ES-I3 (cell line): ENCODE data around the gene MLH3.
A peak's percentile ranks its signal among the peaks of the same experiment; 100 is the strongest.
"Not testable (repeated sequence)": the region's sequence is repeated elsewhere in the genome, so short reads cannot be mapped to it uniquely, and the experiment has no call there.

ENCODE experiments used
- H3K36me3 ChIP-seq: 2 replicates; pipeline ENCODE4 v1.6.1; 2013; ENCODE audit warnings: mild to moderate bottlenecking, low read length, control low read depth, moderate library complexity; ENCODE audit not compliant: insufficient read depth
- H3K4me1 ChIP-seq: 2 replicates; pipeline ENCODE4 v1.6.1; 2013; ENCODE audit warnings: mild to moderate bottlenecking, control low read depth, low read length; ENCODE audit not compliant: insufficient read depth
- H3K9ac ChIP-seq: 2 replicates; pipeline ENCODE4 v1.6.1; 2013; ENCODE audit warnings: low read depth, mild to moderate bottlenecking, low read length, moderate library complexity
- H3K9me3 ChIP-seq: 2 replicates; pipeline ENCODE4 v1.6.1; 2013; ENCODE audit warnings: mild to moderate bottlenecking, low read length, moderate library complexity; ENCODE audit not compliant: control insufficient read depth, insufficient read depth

Gene MLH3

DNA sequence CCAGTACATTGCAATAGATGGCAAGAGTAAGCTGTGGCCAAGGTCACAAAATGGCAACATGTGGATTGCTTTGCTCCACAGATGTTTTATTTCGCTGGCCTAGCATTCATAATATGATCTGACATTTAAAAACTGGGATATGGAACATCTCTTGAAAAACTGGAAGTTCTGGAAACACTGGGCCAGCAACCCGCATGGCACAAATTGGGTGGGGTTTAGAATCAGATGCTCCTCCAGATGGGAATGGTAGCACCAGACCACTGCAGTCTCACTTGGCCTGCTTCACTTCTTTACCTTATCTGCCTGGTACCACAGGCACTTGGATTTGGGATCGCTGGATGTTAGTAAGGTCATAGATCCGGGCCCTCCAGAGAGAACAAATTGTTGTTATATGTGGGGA lies 28.3 kb upstream of the MLH3 start:
- Histone ChIP-seq H3K4me1 (no peaks in the 10 kb centered on the region), H3K36me3 (peaks cover 8% of the 10 kb centered on the region), H3K9me3 (no peaks in the 10 kb centered on the region), H3K9ac (no peak overlapping the region)

DNA sequence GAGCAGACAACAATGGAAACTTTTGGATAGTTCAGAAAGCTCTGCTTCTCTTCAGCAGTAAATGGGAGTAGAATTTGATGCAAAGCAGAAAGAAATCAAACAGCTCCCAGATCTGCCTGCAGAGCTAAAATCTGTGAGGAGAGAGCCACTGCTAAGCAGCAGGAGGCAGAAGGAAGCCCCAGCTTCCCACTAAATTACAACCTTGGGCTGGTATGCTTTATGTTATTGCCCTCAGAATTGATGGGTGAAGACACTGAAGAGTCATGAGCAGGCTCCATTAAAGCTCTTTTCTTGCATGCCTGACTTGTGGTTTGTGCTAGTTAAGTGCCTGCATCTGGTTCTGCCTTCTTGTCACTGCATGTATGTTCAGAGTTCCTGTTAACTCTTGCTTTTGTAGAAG lies 26.5 kb upstream of the MLH3 start:
- H3K4me1 ChIP-seq = no peaks in the 10 kb centered on the region
- H3K9ac ChIP-seq = no peak overlapping the region
- H3K36me3 ChIP-seq = peaks cover 4% of the 10 kb centered on the region
- H3K9me3 ChIP-seq = no peaks in the 10 kb centered on the region

DNA sequence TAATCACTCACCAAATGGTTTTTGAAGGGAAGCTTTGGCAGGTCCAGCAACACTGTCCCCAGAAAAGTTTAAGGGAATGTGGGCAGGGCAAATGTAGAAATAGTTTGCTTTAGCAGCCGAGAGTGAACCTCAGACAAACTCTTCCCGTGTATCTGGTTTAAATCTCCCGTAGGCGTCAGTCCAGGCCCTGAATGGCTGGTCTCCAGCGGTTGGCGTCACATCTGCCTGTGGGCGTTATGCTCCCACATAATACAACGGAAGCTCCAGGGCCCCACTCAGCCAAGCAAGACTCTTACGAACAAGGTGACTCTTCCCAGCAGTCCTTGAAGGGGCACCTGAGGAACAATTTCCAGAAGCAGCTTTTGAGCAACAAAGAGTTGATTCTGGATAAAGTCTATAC lies 19.1 kb upstream of the MLH3 start:
- Histone ChIP-seq H3K4me1 (0 out of 2 replicates have a peak, but pooled peaks cover 4% of the 10 kb centered on the region), H3K9me3 (no peaks in the 10 kb centered on the region), H3K9ac (peak overlapping the region; percentile 95; the same call in 1 of the 2 replicates), H3K36me3 (no peaks in the 10 kb centered on the region)

DNA sequence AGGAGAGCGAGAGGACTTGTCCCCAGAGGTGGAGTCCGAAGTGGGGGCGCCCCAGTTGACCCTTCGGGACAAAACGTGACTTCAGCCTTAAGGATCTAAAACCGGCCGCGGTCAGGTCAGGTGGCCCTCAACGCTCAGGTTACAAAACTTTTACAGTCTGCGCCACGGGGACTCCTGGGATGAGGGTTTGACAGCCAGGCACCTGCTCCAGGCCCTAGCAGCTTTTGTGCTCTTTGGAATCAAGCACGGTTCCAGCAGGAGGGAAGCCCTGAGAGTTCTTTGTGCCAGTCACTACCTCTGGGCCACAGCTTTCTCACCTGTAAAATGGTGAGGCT lies 18.5 kb upstream of the MLH3 start:
- Histone ChIP-seq H3K9ac (peak overlapping the region; percentile 95), H3K36me3 (no peaks in the 10 kb centered on the region), H3K9me3 (no peaks in the 10 kb centered on the region), H3K4me1 (0 out of 2 replicates have a peak, but pooled peaks cover 4% of the 10 kb centered on the region)

DNA sequence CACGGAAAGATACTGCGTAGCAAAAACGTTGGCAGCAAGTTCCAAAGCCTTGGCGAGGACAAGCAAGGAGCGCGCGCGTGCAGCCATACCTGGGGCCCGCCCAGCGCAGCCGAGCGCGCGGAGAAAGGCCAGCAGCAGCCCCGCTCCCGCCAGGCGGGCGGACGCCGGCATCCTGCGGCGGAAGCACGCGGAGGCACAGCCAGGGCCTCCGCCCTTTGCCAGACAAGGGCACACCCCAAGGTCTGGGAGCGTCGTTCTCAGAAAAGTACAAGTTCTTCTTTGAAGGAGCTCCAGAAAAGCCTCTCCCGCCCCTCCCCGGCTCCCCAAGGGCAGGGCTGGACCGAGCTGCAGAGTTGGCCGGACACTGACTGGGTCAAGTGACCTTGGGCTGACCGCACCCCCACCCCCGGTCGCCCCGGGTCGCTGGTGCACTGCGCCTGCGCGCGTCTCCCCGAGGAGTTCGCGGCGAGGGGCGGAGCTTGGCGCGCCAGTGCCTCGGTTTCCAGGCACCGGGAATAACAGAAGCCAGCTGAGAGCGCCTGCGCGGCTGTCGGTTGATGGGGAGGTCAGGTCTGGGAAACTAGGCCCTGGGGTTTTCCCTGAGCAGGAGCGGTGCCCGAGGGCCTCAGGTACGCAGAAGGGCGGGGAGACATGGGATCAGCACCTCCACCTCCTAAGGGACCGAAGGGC lies 18.0 kb upstream of the MLH3 start, which contains the start of gene ZC2HC1C:
TSS of gene ZC2HC1C (plus strand) at position 521 of the 690 bp plus-strand sequence. CDS start 933 bp downstream, outside the sequence.
- no peaks in the 10 kb centered on the region for H3K9me3 ChIP-seq
- no peaks in the 10 kb centered on the region for H3K36me3 ChIP-seq
- H3K9ac ChIP-seq = peak within 1 kb of the TSS; percentile 95
- H3K4me1 ChIP-seq = 0 out of 2 replicates have a peak, but pooled peaks cover 4% of the 10 kb centered on the region

DNA sequence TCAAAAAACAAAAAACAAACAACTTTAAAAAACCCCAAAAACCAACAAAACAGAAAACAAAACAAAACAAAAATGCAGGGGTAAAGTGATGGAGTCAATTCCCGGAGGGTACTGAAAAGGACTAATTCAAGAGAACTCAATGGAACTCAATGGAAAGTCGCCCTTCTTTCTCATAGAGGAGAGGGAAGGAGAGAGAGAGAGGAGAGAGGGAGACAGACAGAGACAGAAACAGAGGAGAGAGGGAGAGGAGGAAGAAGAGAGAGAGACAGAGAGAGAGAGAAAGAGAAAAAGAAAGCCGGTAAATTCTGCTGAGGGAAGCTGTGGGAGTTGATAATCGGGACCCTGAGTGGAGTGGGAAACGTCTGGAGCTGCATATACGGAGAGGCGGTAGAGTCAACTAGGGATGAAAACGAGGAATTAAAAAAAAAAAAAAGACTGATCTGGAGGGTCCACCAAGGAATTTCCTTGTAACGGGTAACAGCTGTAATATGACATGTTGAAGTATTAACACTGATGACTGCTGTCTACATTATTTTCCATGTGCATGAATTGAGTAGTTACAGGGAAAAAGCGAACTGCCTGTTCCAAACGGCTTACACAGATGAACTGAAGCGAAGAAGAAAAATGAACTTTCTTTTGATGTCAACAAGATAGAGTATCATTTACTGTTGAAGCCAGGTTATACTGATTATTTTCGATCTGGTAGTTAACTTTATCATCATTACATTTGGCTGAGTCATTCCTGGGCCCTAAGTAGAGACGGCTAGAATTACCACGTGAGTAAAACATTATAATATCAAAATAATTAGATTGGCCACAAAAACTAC lies 17.2 kb upstream of the MLH3 start:
- Histone ChIP-seq H3K9me3 (no peaks in the 10 kb centered on the region), H3K4me1 (0 out of 2 replicates have a peak, but pooled peaks cover 4% of the 10 kb centered on the region), H3K9ac (peak overlapping the region; percentile 95), H3K36me3 (no peaks in the 10 kb centered on the region)

DNA sequence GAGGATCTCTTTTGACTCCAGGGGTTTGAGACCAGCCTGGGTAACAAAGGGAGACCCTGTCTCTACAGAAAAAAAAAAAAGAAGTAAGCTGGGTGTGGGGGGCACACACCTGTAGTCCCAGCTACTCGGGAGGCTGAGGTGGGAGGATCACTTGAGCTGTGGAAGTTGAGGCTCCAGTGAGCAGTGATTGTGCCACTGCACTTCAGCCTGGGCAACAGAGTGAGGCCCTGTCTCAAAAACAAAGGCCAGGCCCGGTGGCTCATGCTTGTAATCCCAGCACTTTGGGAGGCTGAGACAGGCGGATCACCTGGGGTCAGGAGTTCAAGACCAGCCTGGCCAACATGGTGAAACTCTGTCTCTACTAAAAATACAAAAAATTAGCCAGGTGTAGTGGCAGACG lies 16.5 kb upstream of the MLH3 start:
- not testable (repeated sequence) for H3K9ac ChIP-seq, H3K9me3 ChIP-seq, H3K36me3 ChIP-seq, H3K4me1 ChIP-seq

DNA sequence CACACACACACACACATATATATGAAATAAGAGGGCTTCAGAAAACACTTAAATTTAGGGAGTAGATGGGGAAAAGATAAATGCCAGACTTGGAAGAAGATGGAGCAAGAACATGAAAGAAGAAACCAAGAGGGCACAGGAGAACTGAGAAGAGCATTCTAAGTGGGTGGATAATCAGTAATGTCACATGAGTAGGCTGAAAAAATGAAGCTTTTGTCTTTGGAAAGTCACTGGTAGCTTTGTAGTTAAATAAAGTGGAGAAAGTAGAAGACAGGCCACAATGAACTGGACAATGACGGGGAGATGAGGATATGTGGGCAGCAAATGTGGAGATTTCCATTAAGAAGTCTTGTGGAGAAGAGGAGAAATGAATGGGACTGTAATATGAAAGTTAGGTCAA lies 15.9 kb upstream of the MLH3 start:
- Histone ChIP-seq H3K9me3 (no peaks in the 10 kb centered on the region), H3K9ac (no peak overlapping the region), H3K36me3 (no peaks in the 10 kb centered on the region), H3K4me1 (0 out of 2 replicates have a peak, but pooled peaks cover 4% of the 10 kb centered on the region)

DNA sequence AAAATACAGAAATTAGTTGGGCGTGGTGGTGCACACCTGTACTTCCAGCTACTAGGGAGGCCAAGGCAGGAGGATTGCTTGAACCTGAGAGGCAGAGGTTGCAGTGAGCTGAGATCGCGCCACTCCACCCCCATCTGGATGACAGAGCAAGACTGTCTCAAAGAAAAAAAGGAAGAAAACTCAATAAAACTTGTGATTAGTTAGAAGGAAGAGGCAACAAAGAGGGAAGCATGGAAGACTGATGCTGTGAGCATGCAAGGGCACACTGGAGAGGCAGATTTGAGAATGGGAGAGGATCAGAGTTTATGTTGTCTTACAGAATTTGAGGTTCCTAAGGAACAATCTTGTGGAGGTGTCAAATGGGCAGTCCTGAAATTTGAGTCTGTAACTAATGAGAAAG lies 15.4 kb upstream of the MLH3 start:
- H3K4me1 ChIP-seq = 0 out of 2 replicates have a peak, but pooled peaks cover 4% of the 10 kb centered on the region
- no peaks in the 10 kb centered on the region for H3K9me3 ChIP-seq
- H3K36me3 ChIP-seq = no peaks in the 10 kb centered on the region
- no peak overlapping the region for H3K9ac ChIP-seq

DNA sequence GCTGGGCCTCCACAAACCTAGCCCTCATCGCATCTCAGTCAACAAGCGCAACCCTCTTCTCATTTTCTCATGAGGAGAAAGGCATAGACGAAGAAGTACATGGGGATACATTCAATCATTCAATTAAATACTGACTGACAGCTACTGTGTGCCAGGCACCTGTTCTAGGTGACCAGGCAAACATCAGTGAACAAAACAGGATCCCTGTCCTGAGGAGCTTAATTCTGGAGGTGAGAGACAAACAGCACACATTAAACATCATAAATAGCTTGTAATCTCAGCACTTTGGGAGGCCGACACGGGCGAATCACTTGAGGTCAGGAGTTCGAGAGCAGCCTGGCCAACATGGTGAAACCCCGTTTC lies 12.9 kb upstream of the MLH3 start:
- H3K9me3 ChIP-seq = peaks cover 3% of the 10 kb centered on the region; the same call in 1 of the 2 replicates
- no peaks in the 10 kb centered on the region for H3K36me3 ChIP-seq
- peak overlapping the region; percentile 69; the same call in 1 of the 2 replicates for H3K9ac ChIP-seq
- H3K4me1 ChIP-seq = no peaks in the 10 kb centered on the region

DNA sequence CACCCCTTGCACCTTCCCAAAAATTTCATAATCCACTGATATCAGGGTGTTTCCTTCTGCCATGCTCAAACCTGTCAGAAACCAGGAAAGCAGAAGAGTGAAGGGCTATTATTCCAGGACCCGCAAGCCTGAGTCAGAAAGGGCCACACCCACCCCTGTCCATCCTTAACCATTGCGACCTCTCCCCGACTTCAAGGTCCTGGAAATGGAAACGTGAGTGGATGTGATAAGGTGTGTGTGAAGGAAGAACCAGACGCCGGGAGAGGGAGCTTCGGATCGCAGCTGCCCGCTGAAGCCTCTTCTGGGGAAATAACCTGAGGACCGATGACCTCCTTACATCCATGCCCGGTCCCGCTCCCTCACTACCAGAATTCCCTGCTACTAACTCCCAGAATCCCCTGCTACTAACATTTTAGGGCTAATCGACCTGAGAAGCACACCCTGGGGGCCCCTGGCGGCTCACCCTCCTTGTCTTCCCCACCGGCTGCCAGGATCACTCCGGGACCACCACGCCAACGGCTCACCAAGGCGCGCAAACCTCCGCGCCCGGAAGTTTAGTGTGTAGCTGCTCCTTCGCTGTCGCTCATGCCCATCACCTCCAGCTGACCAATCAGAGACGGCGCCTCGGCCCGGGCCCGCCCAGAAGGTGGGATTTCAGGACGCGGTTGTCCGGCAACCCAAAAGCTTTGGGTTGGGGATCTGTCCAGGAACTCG lies 12.4 kb upstream of the MLH3 start, which contains the start of gene ACYP1:
TSS of gene ACYP1 (minus strand) at position 534 of the 714 bp plus-strand sequence. CDS start at position 63, 471 bp downstream.
- Histone ChIP-seq H3K9me3 (peaks cover 3% of the 10 kb centered on the region; the same call in 1 of the 2 replicates), H3K36me3 (no peaks in the 10 kb centered on the region), H3K4me1 (no peaks in the 10 kb centered on the region), H3K9ac (peak within 1 kb of the TSS; percentile 69)

DNA sequence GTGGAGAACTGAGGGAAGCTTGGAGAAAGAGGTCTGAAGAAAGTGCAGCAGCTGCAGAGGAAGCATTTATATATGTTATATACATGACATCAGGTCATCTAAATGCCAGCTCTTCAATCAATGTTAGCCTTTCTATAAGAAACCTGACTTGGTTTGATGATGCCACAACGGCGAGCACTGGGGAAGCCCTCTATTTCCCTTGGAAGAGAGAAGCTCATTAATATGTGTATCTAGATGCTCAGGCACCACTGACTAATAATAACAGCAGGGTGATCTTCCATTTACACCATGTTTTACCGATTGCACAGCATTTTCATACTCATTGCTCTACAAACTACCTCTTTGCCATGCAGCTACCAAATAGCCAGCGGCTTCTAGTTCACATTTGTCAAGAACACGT lies 11.7 kb upstream of the MLH3 start:
- peaks cover 3% of the 10 kb centered on the region; the same call in 1 of the 2 replicates for H3K9me3 ChIP-seq
- H3K9ac ChIP-seq = peak overlapping the region; percentile 69
- H3K4me1 ChIP-seq = no peaks in the 10 kb centered on the region
- no peaks in the 10 kb centered on the region for H3K36me3 ChIP-seq

DNA sequence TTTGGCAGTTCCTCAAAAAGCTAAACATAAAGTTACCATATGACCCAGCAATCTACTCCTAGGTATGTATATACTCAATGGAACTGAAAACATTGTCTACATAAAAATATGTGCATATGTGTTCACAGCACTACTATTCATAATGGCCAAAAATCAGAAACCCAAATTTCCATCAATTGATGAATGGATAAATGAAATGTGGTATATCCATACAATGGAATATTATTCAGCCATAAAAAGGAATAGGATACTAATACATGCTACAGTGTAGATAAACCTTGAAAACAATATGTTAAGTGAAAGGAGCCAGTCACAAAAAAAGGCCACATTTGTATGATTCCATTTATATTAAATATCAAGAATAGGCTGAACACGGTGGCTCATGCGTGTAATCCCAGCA lies 9.2 kb upstream of the MLH3 start:
- no peaks in the 10 kb centered on the region for H3K4me1 ChIP-seq
- H3K9ac ChIP-seq = no peak overlapping the region
- H3K9me3 ChIP-seq = peaks cover 3% of the 10 kb centered on the region; the same call in 1 of the 2 replicates

DNA sequence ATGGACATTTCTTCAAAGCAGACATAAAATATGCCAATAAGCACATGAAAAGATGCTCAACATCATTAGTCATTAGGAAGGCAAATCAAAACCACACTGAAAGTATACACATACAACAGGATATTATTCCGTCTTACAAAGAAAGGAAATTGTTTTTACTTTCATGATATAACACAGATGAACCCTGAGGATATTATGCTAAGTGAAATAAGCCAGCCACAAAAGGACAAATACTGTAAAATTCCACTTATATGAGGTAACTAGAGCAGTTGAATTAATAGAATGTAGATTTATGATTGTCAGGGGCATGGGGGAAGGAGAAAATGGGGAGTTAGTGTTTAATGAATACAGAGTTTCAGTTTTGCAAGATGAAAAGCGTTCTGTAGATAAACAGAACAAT lies 8.4 kb upstream of the MLH3 start:
- Histone ChIP-seq H3K9me3 (peaks cover 3% of the 10 kb centered on the region; the same call in 1 of the 2 replicates), H3K36me3 (no peaks in the 10 kb centered on the region), H3K9ac (no peak overlapping the region), H3K4me1 (no peaks in the 10 kb centered on the region)

More for the DNA sequence above, 9.2 kb upstream of the MLH3 start:
- no peaks in the 10 kb centered on the region for H3K36me3 ChIP-seq
